Right lobe of liver (tissue), 6 donors: ENCODE measurements around the gene BCKDHB. TPM values are rescaled to one million over a fixed set of nuclear protein-coding genes. Genes with fewer than 3 reads are reported as not detected.

Source experiments
- ATAC-seq, 4 donors: fragments of 200-7000 bp; cut with Tn5 transposase; one replicate each; pipeline ENCODE4 v1.9.1; 2020; ENCODE audit warnings: mild to moderate bottlenecking in 4 of 4, moderate library complexity in 4 of 4
- DNase-seq, 3 donors: peaks; one replicate each; pipeline ENCODE4 v3.0.0-alpha.2; 2020
- H3K27ac ChIP-seq, 3 donors: fragments of 200-600 bp; one replicate each; pipeline ENCODE4 v1.8.0; 2022
- H3K27me3 ChIP-seq, 2 donors: fragments of 200-600 bp; one replicate each; pipeline ENCODE4 v1.8.0; 2022
- H3K36me3 ChIP-seq, 4 donors: fragments of 200-600 bp; sonication (generic) in 1 of 4; one replicate each; pipeline versions ENCODE4 v1.5.1 to v1.8.0; 2017 to 2022; ENCODE audit warnings: control low read depth in 1 of 4
- H3K4me1 ChIP-seq, 4 donors: fragments of 200-600 bp; sonication (generic) in 1 of 4; one replicate each; pipeline versions ENCODE4 v1.5.1 to v1.8.0; 2017 to 2022; ENCODE audit warnings: control low read depth in 1 of 4
- H3K4me3 ChIP-seq, 3 donors: fragments of 200-600 bp; one replicate each; pipeline ENCODE4 v1.8.0; 2022
- H3K9me3 ChIP-seq, 4 donors: fragments of 200-600 bp; sonication (generic) in 1 of 4; one replicate each; pipeline versions ENCODE4 v1.5.1 to v1.8.0; 2017 to 2022; ENCODE audit warnings: control low read depth in 1 of 4
- CTCF ChIP-seq, 4 donors: fragments of 200-600 bp in 3 of 4; fragments of 450-650 bp in 1 of 4; IDR thresholded peaks; one replicate each; pipeline versions ENCODE4 v1.5.1 to v1.8.0; 2016 to 2022; ENCODE audit warnings: antibody characterized with exemption in 4 of 4, mild to moderate bottlenecking in 2 of 4
- POLR2A ChIP-seq: fragments of 450-650 bp; IDR thresholded peaks from one replicate; pipeline ENCODE4 v1.6.1; 2017; ENCODE audit warnings: antibody characterized with exemption, mild to moderate bottlenecking
- WGBS: methylation state at CpG from one replicate; pipeline ENCODE4 v1.1.6; 2018; ENCODE audit warnings: low coverage, low lambda C conversion rate; ENCODE audit not compliant: insufficient coverage; ENCODE audit errors: missing lambda C conversion rate; 5-methylcytosine and 5-hydroxymethylcytosine counted together
- intact Hi-C, 2 donors: fragments of 100-400 bp; cut with DNase I; formaldehyde crosslinking; loops; one replicate each; pipeline versions ENCODE4 v1.11.2 to v1.14.1; 2022
- total RNA-seq, 6 experiments: library from RNA; depleted of rRNA in 2 of 6; stranded (reverse); fragments of >200 nt in 2 of 6; fragmentation: NEBNext Ultra II Directional in 3 of 6; extraction: Animal tissue kit (Norgen Biotek cat#: 25700) in 3 of 6; gene quantifications; one replicate each; pipeline versions ENCODE4 v1.1.0 to v1.2.4, GENCODE V29; 2016 to 2023
- donor health status: DM: no; HTN: yes; CAD: no.
- donor health status: DM: no; HTN: no; CAD: no.
- donor health status: DM: no; HTN: no; CAD: no.
- donor health status: DM: no; HTN: yes; CAD: no.
- donor health status: DM: no; HTN: yes; CAD: no.

BCKDHB gene
- total RNA-seq, 6 experiments from 2014 or later: 22.1 to 57.2 (median 43.9) TPM

- Histone ChIP-seq H3K4me1 (peaks cover 0 to 11% (median 2%) of the 10 kb centered on the region in 4 donors), H3K4me3 (no peak overlapping the region), H3K36me3 (no peaks in the 10 kb centered on the region), H3K9me3 (no peaks in the 10 kb centered on the region), H3K27ac (no peak overlapping the region), H3K27me3 (no peaks in the 10 kb centered on the region)
- ATAC-seq: peak; percentile 95 to 99 (median 96)
- peak in 1 of 3 donors; percentile 70 for DNase-seq
- WGBS: 29% methylated on average over 1 of the region's 1 CpG
- intact Hi-C loops: no loop called here
- TF ChIP-seq POLR2A (no peak), CTCF (IDR thresholded peaks at IDR 0.05) (no peak)
These were observed 91.0 kb downstream of the BCKDHB start for GRCh38 chr6:80197474-80197873.

GRCh38 chr6:80197986-80198385, 91.5 kb downstream of the BCKDHB start:
- Histone ChIP-seq H3K36me3 (peaks cover 0 to 2% (median 0%) of the 10 kb centered on the region in 4 donors), H3K4me1 (peaks cover 0 to 11% (median 2%) of the 10 kb centered on the region in 4 donors), H3K27ac (no peak overlapping the region), H3K4me3 (no peak overlapping the region), H3K9me3 (no peaks in the 10 kb centered on the region), H3K27me3 (no peaks in the 10 kb centered on the region)
- ATAC-seq (no peak), DNase-seq (no peak)
- intact Hi-C loops: no loop called here
- WGBS: 53% methylated on average over 4 of the region's 4 CpGs
- TF ChIP-seq POLR2A: no peak
- no peak for TF ChIP-seq CTCF (IDR thresholded peaks at IDR 0.05)

- 100% methylated on average over 1 of the region's 1 CpG for WGBS
- Histone ChIP-seq H3K27ac (no peak overlapping the region), H3K9me3 (no peaks in the 10 kb centered on the region), H3K36me3 (peaks cover 0 to 8% (median 3%) of the 10 kb centered on the region in 4 donors), H3K27me3 (no peaks in the 10 kb centered on the region), H3K4me1 (no peaks in the 10 kb centered on the region), H3K4me3 (no peak overlapping the region)
- no peak for TF ChIP-seq POLR2A
- ATAC-seq: no peak
- no peak for DNase-seq
- intact Hi-C loops: no loop called here
These were observed 96.8 kb downstream of the BCKDHB start for GRCh38 chr6:80203283-80203682.

GRCh38 chr6:80205404-80205803, 98.9 kb downstream of the BCKDHB start:
- H3K4me3 ChIP-seq: no peak overlapping the region
- intact Hi-C loops: no loop called here
- H3K9me3 ChIP-seq: no peaks in the 10 kb centered on the region
- ATAC-seq (no peak), DNase-seq (no peak)
- no peaks in the 10 kb centered on the region for H3K27me3 ChIP-seq
- TF ChIP-seq CTCF (IDR thresholded peaks at IDR 0.05) (no peak), POLR2A (no peak)
- H3K36me3 ChIP-seq: peaks cover 0 to 8% (median 3%) of the 10 kb centered on the region in 4 donors
- 92% methylated on average over 4 of the region's 4 CpGs for WGBS
- H3K27ac ChIP-seq: no peak overlapping the region
- no peaks in the 10 kb centered on the region for H3K4me1 ChIP-seq

GRCh38 chr6:80206758-80207157, 100.3 kb downstream of the BCKDHB start:
- H3K4me3 ChIP-seq: no peak overlapping the region
- no peak for ATAC-seq
- no peaks in the 10 kb centered on the region for H3K27me3 ChIP-seq
- intact Hi-C loops: no loop called here
- no peaks in the 10 kb centered on the region for H3K4me1 ChIP-seq
- DNase-seq: no peak
- peaks cover 0 to 8% (median 3%) of the 10 kb centered on the region in 4 donors for H3K36me3 ChIP-seq
- H3K9me3 ChIP-seq: no peaks in the 10 kb centered on the region
- no peak overlapping the region for H3K27ac ChIP-seq
- no peak for TF ChIP-seq CTCF (IDR thresholded peaks at IDR 0.05)
- no peak for TF ChIP-seq POLR2A
